CD4-positive, alpha-beta T cell treated with Interleukin-15 for 4 hours (primary cell): ENCODE results near the gene EIF2S1.
"Not testable (repeated sequence)": the region's sequence is repeated elsewhere in the genome, so short reads cannot be mapped to it uniquely, and the experiment has no call there.

Experiments used
- DNase-seq: peaks from one replicate; pipeline ENCODE4 v3.0.0-alpha.2; 2020; ENCODE audit warnings: low spot score

The EIF2S1 gene

DNA sequence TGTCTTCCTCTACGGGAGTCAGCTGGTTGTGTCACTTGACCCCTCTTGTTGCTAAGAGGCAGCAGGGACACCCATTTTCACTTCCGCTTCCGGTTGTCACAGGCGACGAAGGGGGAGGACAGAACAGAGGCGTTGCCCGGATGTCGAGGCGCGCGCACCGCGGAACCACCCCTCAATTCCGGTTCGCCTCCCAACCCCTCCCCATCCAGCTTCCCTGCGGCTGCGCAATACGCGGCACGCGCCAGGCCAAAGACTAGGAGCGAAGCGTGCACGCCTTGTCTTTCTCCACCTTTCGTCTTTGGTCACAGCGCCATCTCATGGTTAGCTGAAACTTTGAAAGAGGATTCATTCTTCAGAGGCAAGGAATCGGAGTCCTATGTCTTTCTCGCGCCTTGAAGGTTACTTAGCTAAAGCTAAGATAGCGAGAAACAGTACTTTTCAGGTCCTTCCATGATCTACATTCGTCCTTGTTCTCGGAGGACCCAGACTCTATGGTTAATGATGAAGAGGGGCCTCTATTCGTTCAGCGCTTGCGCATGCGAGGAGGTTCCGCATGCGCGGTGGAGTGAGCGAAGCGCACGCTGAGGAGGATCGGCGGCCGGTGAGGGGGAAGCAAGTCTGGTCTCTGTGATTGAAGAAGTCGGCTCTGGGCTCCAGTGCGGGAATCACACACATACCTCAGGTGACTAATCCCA lies at the start of gene EIF2S1, which contains the start of gene ATP6V1D:
Gene EIF2S1 (plus strand): TSS at position 554 of the 695 bp plus-strand sequence. CDS start 4,440 bp downstream, outside the sequence.
Gene ATP6V1D (minus strand): TSS at position 30 of the 695 bp plus-strand sequence. CDS start 106 bp downstream, outside the sequence.
- DNase-seq: peak; percentile 100

DNA sequence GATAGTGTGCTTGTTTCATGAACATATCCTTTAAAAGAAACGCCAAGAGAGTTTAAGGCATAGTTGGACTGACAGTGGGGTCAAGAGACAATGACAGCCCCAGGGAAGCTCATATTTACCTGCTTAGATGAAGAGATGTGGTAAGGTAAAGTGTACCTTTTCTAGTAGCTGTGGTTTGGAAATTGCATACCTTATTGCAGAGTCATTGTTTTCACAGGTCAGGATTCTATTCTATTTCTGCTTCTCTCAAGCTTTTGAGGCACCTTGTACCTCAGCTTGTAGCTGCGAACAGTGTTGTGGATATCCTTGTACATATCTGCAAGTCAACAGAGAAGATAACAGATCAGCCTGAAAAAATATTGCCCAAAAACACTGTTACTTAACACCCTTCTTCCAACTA lies 48.3 kb upstream of the EIF2S1 start:
- DNase-seq: no peak

DNA sequence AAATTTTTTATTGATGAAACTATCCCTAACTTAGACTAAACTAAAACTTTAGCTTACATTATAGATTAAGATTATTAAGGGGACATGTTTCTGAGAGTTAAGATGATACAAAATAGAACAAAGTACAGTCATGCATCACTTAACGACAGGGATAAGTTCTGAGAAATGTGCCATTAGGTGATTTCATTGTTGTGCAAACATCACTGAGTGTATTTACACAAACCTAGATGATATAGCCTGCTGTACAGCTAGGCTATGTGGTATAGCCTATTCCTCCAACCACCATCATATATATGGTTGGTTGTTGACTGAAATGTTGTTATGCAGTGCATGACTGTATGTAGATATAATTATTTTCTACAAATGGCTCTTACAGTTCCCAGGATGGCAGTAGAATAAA lies 47.0 kb upstream of the EIF2S1 start:
- no peak for DNase-seq

DNA sequence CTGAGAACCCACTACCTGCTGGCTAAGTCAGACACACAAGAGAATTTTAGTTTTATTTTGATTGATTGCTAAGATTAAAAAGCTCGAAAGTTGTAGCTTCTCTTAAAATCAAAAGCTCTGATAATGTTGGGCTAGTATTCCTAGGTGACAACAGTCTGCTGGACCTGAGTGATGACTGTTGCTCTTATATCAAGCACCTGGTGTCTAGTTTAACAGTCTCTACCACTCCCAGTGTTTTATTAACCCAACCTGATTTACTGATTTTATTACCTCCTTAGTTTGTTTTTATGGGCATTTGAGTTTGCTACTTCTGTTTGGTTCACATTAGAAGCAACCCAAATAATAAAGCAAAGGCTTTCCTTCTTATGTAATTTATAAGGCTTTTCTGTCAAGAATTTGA lies 42.3 kb upstream of the EIF2S1 start:
- DNase-seq: no peak

DNA sequence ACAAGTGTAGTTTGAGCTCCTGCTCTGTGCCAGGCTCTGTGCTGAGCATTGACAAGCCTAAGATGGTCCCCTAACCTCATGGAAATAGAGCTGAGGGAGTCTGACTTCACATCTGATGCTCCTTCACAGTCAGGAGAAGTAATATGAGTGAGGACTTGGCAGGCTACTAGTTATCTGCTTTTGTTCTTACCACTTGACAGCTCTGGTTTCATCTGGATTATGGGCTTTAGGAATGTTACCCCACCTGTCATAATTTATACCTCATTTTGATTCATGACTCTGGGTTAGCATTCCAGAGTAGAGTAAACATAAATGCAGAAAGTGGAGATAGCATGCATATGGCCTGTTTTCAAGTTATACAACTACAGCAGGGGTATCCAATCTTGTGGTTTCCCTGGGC lies 41.0 kb upstream of the EIF2S1 start:
- DNase-seq: no peak

DNA sequence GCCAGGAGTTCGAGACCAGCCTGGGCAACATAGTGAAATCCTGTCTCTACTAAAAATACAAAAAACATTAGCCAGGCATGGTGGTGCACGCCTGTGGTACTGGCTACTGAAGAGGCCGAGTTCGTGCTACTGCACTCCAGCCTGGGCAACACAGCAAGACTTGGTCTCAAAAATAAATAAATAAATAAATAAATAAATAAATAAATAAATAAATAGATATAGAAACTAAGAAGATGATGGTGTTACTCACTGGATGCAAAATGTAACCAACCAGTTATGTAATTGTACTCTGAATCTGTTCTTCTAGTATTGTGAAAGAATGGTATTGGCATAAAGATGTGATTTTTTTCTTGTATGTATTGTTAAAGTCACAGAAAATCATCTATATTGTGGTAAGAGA lies 30.5 kb upstream of the EIF2S1 start:
- DNase-seq: not testable (repeated sequence)

DNA sequence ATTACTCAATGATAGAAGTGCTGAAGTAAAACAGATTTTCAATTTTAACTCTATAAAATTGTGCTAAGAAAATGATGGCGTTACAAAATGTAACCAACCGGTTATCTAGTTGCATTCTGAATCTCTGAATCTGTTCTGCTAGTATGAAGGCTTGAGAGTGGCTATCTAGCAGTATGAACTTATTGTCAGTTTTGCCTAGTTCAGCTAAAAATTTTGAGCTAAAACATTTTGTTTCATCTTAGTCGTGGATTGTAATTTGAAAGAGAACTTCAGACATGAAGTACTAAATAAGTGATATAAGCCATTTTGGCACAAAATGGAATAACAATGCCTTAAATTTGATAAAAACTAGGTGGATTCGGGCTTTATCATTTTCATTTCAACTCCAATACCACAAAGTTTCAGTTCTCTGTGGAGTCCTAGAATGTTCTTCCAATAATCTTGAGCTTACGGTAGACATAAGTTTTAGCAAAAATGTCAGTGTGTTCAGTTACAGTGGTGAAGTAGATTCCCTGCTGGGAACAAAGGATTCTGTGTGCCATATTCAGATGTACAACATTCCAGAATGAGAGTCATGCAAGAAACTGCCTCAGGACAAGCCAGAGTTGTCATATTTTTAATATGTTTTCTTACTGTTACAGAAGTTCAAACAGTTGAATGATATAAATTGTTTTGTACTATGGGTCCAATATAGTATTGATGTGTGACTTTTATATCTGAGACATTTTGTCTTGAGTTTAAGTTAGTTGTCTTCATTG lies 28.6 kb upstream of the EIF2S1 start:
- DNase-seq: no peak

DNA sequence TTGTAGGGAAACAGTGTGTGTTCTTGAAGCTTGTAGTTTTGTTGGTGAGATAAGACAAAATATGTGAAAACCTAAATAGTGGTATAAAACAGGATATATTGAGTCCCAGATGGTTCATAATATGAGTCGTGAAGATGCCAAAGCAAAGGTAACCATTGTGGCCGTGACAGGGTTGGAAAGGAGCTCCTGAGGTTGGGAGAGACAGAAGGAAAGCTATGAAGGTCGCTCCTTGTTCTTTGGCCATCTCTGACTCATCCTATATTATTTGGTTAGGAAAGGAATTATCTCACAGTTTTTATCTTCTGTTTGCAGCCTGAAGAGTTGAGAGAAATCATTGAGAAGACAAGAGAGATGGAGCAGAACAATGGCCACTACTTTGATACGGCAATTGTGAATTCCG lies 27.7 kb upstream of the EIF2S1 start:
- DNase-seq: no peak

DNA sequence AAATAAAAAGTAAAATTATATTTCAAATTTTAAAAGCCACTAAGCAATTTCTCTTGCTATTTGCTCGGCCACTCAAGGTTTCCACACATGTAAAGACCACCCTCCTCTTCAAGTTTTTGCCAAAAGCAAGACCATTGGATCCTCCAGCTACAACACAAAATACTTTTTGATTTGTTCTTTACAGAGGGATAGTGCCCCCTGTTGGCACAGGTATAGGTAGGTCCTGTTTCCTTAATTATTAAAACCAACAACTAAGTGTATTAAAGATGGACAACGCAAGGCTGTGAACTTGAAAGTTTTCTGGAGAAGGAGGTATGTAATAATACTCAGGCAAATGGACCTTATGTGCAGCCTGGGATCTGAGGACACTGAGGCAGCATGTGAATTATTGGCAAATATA lies 24.3 kb upstream of the EIF2S1 start:
- DNase-seq: peak; percentile 5

DNA sequence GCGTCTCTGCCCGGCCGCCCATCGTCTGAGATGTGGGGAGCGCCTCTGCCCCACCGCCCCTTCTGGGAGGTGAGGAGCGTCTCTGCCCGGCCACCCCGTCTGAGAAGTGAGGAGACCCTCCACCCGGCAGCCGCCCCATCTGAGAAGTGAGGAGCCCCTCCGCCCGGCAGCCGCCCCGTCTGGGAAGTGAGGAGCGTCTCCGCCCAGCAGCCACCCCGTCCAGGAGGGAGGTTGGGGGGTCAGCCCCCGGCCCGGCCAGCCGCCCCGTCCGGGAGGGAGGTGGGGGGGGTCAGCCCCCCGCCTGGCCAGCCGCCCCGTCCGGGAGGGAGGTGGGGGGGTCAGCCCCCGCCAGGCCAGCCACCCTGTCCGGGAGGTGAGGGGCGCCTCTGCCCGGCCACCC lies 18.9 kb upstream of the EIF2S1 start:
- not testable (repeated sequence) for DNase-seq

DNA sequence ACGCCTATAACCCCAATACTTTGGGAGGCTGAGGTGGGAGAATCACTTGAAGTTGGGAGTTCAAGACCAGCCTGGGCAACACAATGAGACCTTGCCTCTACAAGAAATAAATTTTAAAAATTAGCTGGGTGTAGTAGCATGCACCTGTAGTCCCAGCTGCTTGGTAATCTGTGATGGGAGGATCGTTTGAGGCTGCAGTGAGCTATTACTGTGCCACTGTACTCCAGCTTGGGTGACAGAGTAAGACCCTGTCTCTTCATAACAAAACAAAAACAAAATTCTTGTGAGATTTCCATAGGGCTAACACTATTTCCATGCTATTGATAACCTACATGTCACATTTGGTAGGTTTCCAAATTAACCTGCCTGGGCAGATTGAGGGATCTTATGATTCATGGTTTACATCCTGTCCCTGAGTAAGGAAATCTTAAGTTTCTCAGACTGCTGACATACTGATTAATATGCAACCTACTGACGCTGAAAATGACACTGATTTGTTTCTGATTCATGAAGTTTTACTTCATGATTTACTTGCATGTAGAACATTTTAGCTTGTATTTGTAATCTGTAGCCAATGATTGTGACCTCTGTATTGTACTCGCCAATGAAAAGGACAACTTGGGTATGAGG lies 16.4 kb upstream of the EIF2S1 start:
- no peak for DNase-seq

DNA sequence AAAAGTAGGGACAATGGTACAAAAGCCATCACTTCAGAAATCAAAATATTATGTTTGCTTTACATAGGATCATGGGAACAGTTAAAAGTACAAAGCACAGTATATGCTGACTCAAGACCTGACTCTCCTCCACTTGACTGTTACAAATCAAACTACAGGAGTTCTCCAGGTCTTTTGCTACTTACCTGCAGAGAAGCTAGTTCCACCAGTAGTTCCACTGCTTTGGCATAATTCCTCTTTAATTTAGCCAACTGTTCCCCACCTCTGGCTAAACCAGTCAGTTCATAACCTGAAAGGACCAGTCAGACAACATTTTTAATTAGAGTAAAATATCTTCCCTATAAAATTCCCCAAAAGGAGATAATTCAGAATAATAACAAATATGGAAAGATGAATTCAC lies 14.5 kb upstream of the EIF2S1 start:
- DNase-seq: no peak

DNA sequence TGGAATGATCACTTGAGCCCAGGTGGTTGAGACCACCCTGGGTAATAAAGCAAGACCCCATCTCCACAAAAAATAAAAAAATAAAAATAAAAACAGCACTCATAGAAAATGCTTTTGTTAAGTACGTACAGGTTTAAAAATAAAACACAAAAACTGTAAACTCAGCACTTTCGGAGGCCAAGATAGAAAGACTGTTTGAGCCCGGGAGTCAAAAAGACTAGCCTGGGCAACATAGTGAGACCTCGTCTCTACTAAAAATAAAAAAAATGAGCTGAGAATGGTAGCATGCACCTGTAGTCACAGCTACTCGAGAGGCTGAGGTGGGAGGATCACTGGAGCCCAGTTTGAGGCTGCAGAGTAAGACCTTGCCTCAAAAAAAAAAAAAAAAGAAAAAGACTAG lies 8.1 kb upstream of the EIF2S1 start:
- no peak for DNase-seq

DNA sequence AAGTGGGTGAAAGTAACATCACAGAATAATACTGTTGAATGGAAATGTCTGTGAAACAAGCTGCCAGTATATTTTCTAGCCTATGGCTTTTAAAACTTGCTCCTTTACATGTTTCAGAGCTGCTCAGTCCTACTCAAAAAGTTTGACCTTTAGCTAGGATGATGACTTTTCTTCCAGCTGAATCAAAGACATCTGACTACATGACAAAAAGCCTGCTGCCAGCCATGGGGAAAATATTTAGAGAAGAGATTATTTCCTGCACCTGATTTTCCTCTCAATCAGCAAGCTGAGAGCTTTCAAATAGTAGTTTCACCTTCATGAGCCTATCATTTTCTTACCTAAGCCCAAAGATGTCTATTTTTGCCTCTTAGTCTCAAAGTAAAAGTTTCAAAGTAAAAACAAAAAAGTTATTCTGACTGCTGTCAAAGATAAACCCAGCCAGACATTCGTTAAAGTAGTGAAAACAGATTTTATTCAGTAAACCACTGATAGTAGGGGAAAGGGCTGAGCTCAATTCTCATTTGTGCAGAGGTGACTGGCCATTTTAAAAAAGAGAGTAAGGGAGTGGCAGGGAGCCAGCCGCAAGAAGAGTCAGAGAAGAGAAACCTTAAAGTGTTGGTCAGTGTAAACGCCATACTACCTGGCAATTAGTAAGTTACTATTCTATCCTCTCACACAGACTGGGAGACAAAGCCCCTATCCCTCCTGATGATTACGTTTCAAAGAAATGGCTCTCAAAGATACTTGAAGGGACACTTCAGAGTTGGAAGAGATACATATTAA lies 2.8 kb upstream of the EIF2S1 start:
- no peak for DNase-seq

DNA sequence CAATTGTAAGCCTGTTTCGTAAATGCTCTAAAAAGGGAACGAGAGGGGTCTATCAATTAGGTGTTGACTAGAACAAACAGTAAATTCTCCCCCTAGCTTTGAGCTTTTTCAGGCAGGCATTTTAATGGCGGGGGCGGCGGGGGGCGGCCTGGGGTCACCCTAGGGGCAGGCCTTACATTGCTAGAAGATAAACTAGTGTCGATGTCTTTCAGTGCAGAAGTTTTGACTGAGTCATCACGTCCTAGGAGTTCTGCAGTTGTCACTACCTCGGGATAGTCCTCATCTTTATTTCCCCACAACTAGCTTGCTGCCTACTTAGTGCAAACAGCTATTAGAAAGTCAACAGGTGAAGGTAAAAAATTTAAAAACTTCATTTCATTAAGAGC lies 2.2 kb upstream of the EIF2S1 start:
- no peak for DNase-seq

DNA sequence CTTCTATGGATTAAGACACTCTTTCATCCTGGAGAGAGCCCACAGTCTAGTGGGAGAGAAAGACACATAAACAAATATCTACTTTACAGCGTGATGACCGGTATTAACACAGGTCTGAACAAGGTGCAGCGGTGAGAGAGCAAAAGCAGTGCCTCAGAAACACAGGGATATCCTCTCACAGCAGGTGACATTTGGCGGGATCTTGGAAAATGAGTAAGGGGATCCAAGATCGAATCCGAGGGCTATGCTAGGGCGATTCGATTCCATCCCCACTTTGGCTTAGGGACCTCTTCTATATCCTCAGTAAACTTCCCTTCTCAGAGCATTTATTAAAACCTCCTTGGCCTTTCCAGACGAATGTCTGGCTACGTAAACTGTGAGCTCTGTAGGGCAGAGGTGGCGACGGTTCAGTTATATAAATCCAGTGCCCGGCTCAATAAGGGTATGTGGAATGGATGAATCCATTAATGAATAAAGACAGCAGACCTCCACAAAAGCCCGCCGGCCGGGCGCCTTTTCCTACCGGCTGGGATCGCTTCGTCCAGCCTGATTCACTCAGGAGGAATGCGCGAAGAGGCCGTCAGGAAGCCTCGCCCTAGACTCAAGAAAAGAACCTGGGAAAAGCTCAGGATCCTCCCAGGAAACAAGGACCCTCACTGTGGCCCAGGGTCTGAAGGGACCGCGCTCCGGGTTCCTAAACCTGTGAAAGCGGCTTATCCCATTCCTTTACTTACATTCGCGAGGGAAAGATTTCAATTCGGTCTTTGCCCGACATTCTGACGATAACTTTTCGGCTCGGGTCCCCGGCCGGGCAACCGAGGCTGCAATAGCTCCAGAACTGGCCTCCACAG lies 979 bp upstream of the EIF2S1 start:
- no peak for DNase-seq

DNA sequence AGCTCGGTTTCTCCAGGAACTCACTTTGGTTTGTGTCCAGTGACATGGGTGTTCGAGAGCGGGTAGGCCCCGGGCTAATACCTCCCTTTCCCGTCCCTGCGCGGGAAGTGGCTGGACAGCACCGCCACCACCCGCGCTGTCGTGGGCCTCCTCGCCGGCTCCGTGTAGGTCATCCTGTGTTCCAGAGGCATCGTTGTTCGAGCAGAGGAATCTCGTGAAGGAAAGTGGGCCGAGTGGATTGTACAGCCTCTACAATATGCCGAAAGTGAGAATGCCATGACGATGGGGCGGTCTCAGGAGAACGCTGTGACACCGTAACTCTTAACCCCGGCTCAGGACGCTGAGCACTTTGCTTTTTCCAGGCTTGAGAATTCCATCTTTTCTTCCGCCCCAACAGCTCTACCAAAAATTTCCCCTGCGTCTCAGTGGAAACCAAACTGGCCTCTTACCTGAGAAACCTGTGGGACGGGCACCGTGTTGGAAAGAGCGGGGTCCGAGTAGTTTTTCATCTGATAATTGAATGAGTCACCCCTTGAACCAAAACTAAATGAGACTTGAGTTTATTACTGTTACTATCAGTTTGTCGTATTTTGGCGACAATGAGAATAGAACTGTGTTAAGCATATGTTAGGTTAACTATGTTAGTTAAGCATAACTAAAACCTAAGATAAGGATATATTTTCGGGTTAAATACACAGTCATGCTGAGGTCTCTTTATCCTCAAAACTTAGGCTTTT lies 510 bp downstream of the EIF2S1 start:
- no peak for DNase-seq

DNA sequence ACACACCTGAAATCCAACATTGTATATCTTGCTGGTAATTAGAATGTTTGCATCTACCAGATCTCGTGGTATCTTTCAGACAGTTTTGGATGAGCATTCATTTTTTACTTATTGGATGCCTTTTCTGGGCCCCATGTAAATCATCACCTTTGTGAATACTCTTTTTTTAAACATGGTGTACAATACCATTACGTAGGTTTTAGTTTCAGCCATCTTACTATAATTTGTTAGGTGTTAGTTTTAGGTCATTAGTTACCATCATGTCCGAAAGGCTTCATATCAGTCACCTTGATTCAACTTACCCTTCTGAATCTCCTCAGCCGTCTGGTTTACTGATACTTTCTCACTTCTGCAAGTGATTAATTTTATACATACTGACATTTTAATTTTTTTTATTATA lies 5.3 kb downstream of the EIF2S1 start:
- no peak for DNase-seq

DNA sequence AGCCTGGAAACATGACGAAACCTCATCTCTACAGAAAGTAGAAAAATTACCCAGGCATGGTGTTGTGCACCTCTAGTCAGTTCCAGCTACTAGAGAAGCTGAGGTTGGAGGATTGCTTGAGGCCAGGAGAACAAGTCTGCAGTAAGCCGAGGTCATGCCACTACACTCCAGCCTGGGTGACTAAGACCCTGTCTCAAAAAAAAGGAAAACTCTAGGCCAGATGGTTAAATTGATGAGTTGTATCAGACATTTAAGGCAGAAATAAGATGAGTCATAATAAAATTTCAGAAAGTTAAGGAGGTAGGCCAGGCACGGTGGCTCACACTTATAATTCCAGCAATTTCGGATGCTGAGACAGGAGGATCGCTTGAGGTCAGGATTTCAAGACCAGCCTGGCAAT lies 10.7 kb downstream of the EIF2S1 start:
- no peak for DNase-seq

DNA sequence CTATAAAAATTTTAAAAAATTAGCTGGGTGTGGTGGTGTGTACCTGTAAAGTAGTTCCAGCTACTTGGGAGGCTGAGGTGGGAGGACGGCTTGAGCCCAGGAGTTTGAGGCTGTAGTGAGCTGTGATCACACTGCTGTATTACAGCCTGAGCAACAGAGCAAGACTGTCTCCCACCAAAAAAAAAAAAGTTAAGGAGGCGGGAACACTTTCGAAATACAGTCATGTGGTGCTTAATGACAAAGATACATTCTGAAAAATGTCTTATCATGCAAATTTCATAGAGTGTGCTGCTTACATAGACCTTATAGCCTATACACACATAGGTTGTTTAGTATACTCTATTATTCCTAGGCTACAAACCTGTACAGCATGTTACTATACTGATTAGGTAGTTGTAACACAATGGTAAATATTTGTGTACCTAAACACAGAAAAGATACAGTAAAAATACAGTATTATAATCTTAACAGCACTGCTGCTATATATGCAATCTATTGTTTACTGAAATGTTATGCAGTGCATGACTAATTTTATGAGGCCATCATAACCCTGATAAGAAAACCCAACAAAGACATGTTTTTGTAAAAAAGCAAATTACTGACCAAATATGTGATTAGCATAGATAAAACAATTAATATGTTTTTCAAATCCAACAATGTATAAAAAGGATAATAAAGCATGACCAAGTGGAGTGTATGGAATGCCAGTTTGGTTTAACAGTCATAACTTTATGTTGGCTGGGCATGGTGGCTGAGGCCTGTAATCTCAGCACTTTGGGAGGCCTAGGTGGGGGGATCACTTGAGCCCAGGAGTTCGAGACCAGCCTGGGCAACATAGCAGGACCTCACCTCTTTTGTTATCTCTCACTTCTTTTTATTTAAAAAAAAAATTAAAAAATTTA lies 11.4 kb downstream of the EIF2S1 start:
- no peak for DNase-seq
